PFSK-1 (cell line): ENCODE measurements around the gene SCTR.

Experiments
- POLR2AphosphoS5 ChIP-seq: IDR thresholded peaks from 2 replicates; pipeline ENCODE4 v1.6.1; 2012; ENCODE audit warnings: low read depth, mild to moderate bottlenecking, control low read depth, low read length, moderate library complexity
- REST ChIP-seq, 2 experiments: IDR thresholded peaks; 2 replicates each; pipeline versions ENCODE4 v1.6.1 to v1.8.0; 2011 to 2012; ENCODE audit warnings: low read depth in 2 of 2, low read length in 2 of 2, control low read depth in 1 of 2, inconsistent platforms in 1 of 2, mild to moderate bottlenecking in 1 of 2, moderate library complexity in 1 of 2; ENCODE audit not compliant: insufficient read depth in 1 of 2
- TAF1 ChIP-seq: IDR thresholded peaks from 2 replicates; pipeline ENCODE4 v1.6.1; 2012; ENCODE audit warnings: low read length, control low read depth, borderline replicate concordance; ENCODE audit not compliant: insufficient read depth

DNA sequence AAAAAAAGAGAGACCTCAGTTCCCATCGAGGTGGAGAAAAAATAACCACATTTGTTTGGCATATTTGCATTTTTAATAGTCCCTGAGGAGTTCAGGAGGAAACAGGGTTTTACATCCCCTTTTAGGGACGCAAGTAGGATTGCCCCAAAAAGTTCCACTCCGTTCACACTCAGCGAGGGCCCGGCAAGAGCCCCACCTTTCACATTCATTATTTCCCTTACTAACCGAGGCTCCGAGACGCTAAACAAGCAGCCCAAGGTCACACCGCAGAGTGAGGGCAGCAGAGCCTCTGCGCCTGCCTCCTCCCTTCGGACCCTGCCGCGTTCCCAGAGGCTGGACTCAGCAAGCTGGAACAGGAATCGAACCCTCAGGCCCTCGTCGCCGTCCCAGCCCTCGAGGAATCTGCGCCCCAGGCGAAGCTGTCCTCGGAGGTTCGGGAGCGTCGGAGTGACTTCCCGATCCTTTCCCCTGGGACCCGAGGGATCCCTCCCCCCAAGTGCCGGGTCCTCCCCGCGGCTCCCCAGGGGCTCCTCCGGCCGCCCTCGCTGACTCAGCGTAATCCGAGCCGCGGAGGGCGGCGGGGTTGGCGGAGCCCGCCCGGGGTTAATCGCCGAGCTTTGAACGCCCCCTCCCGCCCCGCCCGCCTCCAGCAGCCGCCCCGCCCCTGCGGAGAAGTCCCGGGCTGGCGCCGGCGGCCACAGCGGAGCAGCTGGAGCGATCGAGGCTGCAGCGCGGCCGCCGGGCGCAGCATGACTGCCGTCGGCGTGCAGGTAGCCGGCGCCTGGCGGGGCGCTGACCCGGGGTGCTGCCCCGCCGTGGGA is 92.9 kb downstream of the SCTR start, which contains the start of gene TMEM37:
- TF ChIP-seq POLR2AphosphoS5 (no peak), TAF1 (no peak), REST (IDR thresholded peaks at IDR 0.05; ENCODE audit: insufficient read depth in 1 of 2, low read depth in 2 of 2, low read length in 2 of 2) (no peak)
